ENCODE data around the gene ILKAP. TPM values are rescaled to one million over a fixed set of nuclear protein-coding genes. Genes with fewer than 3 reads are reported as not detected.

ILKAP gene
- total RNA-seq, 1 experiment from 2014 or later, result 49.9 TPM

DNA sequence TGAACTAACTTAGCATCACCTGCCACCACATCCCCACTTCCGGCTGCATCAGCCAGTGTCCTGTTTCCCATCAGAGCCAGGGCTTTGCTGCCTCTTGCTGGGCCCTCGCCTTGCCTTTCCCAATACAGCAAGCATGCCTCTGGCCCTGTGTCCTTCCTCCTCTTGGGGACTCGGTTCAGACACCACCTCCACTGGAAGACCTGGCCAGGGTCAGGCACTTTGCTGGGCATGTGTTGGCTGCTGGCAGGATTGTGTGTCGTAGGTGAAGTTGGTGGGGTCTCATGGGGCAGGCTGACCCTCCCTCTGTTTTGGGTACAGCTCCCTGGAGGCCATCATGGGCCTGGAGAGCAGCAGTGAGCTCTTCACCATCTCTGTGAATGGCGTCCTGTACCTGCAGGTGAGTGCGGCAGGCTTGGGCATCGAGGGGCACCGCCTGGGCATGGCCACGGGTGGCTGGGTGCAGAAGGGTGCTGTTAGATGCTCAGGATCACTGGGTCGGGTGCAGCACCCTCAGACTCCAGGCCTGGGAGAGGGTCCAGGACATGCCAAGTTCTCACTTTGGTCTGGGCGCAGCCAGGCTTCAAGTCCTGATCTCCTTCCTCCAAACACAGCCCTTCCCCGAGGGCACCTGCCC lies 38.1 kb downstream of the ILKAP start:
- in situ Hi-C loops (cut with HindIII; ENCODE audit: low pct_unique_long_range_greater_than_20kb, low sequenced_read_pairs), result no loop called here
- DNase-seq (ENCODE audit: low read depth, low spot score) (no peak), ATAC-seq (no peak)
- TF ChIP-seq POLR2AphosphoS5 (IDR thresholded peaks at IDR 0.05; ENCODE audit: low read depth, low read length) (no peak), TCF7L2 (IDR thresholded peaks at IDR 0.05; ENCODE audit: low read depth, low read length) (no peak), REST (IDR thresholded peaks at IDR 0.05; ENCODE audit: insufficient read depth in 1 of 2, low read depth in 2 of 2, low read length in 1 of 2) (no peak), SIN3A (IDR thresholded peaks at IDR 0.05; ENCODE audit: borderline replicate concordance, insufficient read depth, low read depth, low read length) (no peak)
- TF ChIP-seq, protein P1, sequence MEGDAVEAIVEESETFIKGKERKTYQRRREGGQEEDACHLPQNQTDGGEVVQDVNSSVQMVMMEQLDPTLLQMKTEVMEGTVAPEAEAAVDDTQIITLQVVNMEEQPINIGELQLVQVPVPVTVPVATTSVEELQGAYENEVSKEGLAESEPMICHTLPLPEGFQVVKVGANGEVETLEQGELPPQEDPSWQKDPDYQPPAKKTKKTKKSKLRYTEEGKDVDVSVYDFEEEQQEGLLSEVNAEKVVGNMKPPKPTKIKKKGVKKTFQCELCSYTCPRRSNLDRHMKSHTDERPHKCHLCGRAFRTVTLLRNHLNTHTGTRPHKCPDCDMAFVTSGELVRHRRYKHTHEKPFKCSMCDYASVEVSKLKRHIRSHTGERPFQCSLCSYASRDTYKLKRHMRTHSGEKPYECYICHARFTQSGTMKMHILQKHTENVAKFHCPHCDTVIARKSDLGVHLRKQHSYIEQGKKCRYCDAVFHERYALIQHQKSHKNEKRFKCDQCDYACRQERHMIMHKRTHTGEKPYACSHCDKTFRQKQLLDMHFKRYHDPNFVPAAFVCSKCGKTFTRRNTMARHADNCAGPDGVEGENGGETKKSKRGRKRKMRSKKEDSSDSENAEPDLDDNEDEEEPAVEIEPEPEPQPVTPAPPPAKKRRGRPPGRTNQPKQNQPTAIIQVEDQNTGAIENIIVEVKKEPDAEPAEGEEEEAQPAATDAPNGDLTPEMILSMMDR (IDR thresholded peaks at IDR 0.05), result no peak
- H3K27ac ChIP-seq (ENCODE audit: low read length), result no peak overlapping the region
- peaks cover 6% of the 10 kb centered on the region for H3K36me3 ChIP-seq (ENCODE audit: control insufficient read depth, insufficient read depth, low read length)
- no peaks in the 10 kb centered on the region for H3K9me3 ChIP-seq (ENCODE audit: control insufficient read depth, insufficient read depth, low read depth, low read length)
- ChIA-PET CTCF (no interaction called here), POLR2A (no interaction called here)
- no peaks in the 10 kb centered on the region for H3K27me3 ChIP-seq (ENCODE audit: control insufficient read depth, insufficient read depth, low read length)
- intact Hi-C loops (cut with micrococcal nuclease; ENCODE audit: unreplicated experiment), result no loop called here
- no peak overlapping the region for H3K4me3 ChIP-seq (ENCODE audit: low read depth in 2 of 2, low read length in 2 of 2)
- BruUV-seq (replicated peaks), result no TSS peak
- peaks cover 7% of the 10 kb centered on the region; the same call in 1 of the 2 replicates for H3K4me1 ChIP-seq (ENCODE audit: control insufficient read depth, insufficient read depth, low read length)

- BruUV-seq (replicated peaks), result no TSS peak
- DNase-seq (ENCODE audit: low read depth, low spot score) (no peak), ATAC-seq (no peak)
- intact Hi-C loops (cut with micrococcal nuclease; ENCODE audit: unreplicated experiment) (no loop called here), in situ Hi-C loops (cut with HindIII; ENCODE audit: low pct_unique_long_range_greater_than_20kb, low sequenced_read_pairs) (no loop called here)
- no peaks in the 10 kb centered on the region for H3K9me3 ChIP-seq (ENCODE audit: control insufficient read depth, insufficient read depth, low read depth, low read length)
- TF ChIP-seq TCF7L2 (IDR thresholded peaks at IDR 0.05; ENCODE audit: low read depth, low read length), result no peak
- no peak for TF ChIP-seq SIN3A (IDR thresholded peaks at IDR 0.05; ENCODE audit: borderline replicate concordance, insufficient read depth, low read depth, low read length)
- TF ChIP-seq, protein P1 (IDR thresholded peaks at IDR 0.05), result no peak
- TF ChIP-seq REST (IDR thresholded peaks at IDR 0.05; ENCODE audit: insufficient read depth in 1 of 2, low read depth in 2 of 2, low read length in 1 of 2), result no peak
- no peak for TF ChIP-seq POLR2AphosphoS5 (IDR thresholded peaks at IDR 0.05; ENCODE audit: low read depth, low read length)
- no peaks in the 10 kb centered on the region for H3K27me3 ChIP-seq (ENCODE audit: control insufficient read depth, insufficient read depth, low read length)
- peaks cover 6% of the 10 kb centered on the region for H3K36me3 ChIP-seq (ENCODE audit: control insufficient read depth, insufficient read depth, low read length)
- peaks cover 4% of the 10 kb centered on the region; the same call in 1 of the 2 replicates for H3K4me1 ChIP-seq (ENCODE audit: control insufficient read depth, insufficient read depth, low read length)
- POLR2A ChIA-PET, result no interaction called here
- H3K4me3 ChIP-seq (ENCODE audit: low read depth in 2 of 2, low read length in 2 of 2), result no peak overlapping the region
- H3K27ac ChIP-seq (ENCODE audit: low read length), result no peak overlapping the region
- CTCF ChIA-PET, result no interaction called here
Measured at GRCh38 chr2:238164906-238165287, 38.6 kb downstream of the ILKAP start.

Data from Panc1 (cell line).